Activated CD4-positive, alpha-beta T cell treated with anti-CD3 and anti-CD28 coated beads for 36 hours (primary cell): ENCODE measurements around the gene SNUPN. TPM values are rescaled to one million over a fixed set of nuclear protein-coding genes. Genes with fewer than 3 reads are reported as not detected.

ENCODE experiments used
- ATAC-seq: fragments of 200-7000 bp; cut with Tn5 transposase; one replicate; pipeline ENCODE4 v1.10.0; 2021; ENCODE audit warnings: mild to moderate bottlenecking, moderate library complexity
- CTCF ChIA-PET: fragments of 350-600 bp; sonication (Branson Sonifier 250); formaldehyde crosslinking; loops from one replicate; lab custom pipeline; 2021; ENCODE audit warnings: antibody characterized with exemption; lab: Charles Lee
- POLR2A ChIA-PET: fragments of 350-600 bp; sonication (Branson Sonifier 250); formaldehyde crosslinking; loops from one replicate; lab custom pipeline; 2021; ENCODE audit warnings: antibody characterized with exemption, inconsistent platforms; lab: Charles Lee
- DNase-seq: peaks from one replicate; pipeline ENCODE4 v3.0.0-alpha.2; 2020
- H3K27ac Mint-ChIP-seq: one replicate; pipeline ENCODE4 v1.8.0; 2021; ENCODE audit warnings: mixed read lengths
- H3K27me3 Mint-ChIP-seq: one replicate; pipeline ENCODE4 v1.8.0; 2021; ENCODE audit warnings: mixed read lengths
- H3K36me3 Mint-ChIP-seq: one replicate; pipeline ENCODE4 v1.8.0; 2021; ENCODE audit warnings: low read depth, mixed read lengths
- H3K4me1 Mint-ChIP-seq: one replicate; pipeline ENCODE4 v1.8.0; 2021; ENCODE audit warnings: mixed read lengths
- H3K4me3 Mint-ChIP-seq: one replicate; pipeline ENCODE4 v1.8.0; 2021; ENCODE audit warnings: mild to moderate bottlenecking, moderate library complexity, mixed read lengths
- H3K9me3 Mint-ChIP-seq: one replicate; pipeline ENCODE4 v1.8.0; 2021; ENCODE audit warnings: low read depth, mixed read lengths
- intact Hi-C, 2 experiments: fragments of 100-400 bp; cut with DNase I in 1 of 2; cut with micrococcal nuclease in 1 of 2; formaldehyde crosslinking; loops; one replicate each; pipeline versions ENCODE4 v1.14.2 to v1.15.1; 2022 to 2024; cut with DNase I, micrococcal nuclease
- total RNA-seq, 2 experiments: library from RNA; stranded (reverse); gene quantifications; one replicate each; pipeline ENCODE4 v1.2.3, GENCODE V29; 2021

The SNUPN gene
- total RNA-seq, 2 experiments from 2014 or later, result 37.4 to 40.3 TPM

- POLR2A ChIA-PET, result no interaction called here
These were observed 6.4 kb upstream of the SNUPN start for GRCh38 chr15:75631935-75632334.

GRCh38 chr15:75622505-75622904, 3.0 kb downstream of the SNUPN start:
- H3K36me3 Mint-ChIP-seq, result peaks cover 23% of the 10 kb centered on the region
- no peaks in the 10 kb centered on the region for H3K9me3 Mint-ChIP-seq
- DNase-seq (no peak), ATAC-seq (no peak)
- H3K27me3 Mint-ChIP-seq, result no peaks in the 10 kb centered on the region
- H3K4me1 Mint-ChIP-seq, result peaks cover 57% of the 10 kb centered on the region
- ChIA-PET POLR2A (interaction anchor here (0.7 kb wide), 1 partner anchor 32 kb away, joined by 3 read pairs; no protein-coding TSS in a partner anchor), CTCF (interaction anchor here (1.0 to 1.5 kb wide), 2 partner anchors 18 to 61 kb away, joined by 3 to 4 read pairs; partner anchors contain the start of gene IMP3)
- peak overlapping the region; percentile 90 for H3K27ac Mint-ChIP-seq
- H3K4me3 Mint-ChIP-seq, result no peak overlapping the region
- intact Hi-C loops, result loop anchor here in 1 of 2 experiments (10.0 kb wide), 2 partner anchors 1078 to 1218 kb away; partner anchors contain the start of gene ARID3B

More at GRCh38 chr15:75631935-75632334, 6.4 kb upstream of the SNUPN start:
- Mint-ChIP-seq H3K9me3 (no peaks in the 10 kb centered on the region), H3K4me1 (peaks cover 12% of the 10 kb centered on the region), H3K4me3 (no peak overlapping the region), H3K27ac (no peak overlapping the region), H3K27me3 (no peaks in the 10 kb centered on the region), H3K36me3 (peaks cover 6% of the 10 kb centered on the region)
- ATAC-seq (no peak), DNase-seq (no peak)
- CTCF ChIA-PET, result interaction anchor here (0.6 kb wide), 2 partner anchors 730 to 1054 kb away, joined by 3 to 4 read pairs; no protein-coding TSS in a partner anchor
- intact Hi-C loops, result no loop called here

GRCh38 chr15:75620841-75621391, 4.6 kb downstream of the SNUPN start:
- CTCF ChIA-PET, result interaction anchor here (0.6 to 3.3 kb wide), 6 partner anchors 9 to 61 kb away, joined by 3 to 16 read pairs (median 3); partner anchors contain the start of gene IMP3

GRCh38 chr15:75620058-75620820, 5.3 kb downstream of the SNUPN start:
- CTCF ChIA-PET, result interaction anchor here (0.6 to 3.3 kb wide), 6 partner anchors 9 to 62 kb away, joined by 3 to 16 read pairs (median 3); partner anchors contain the start of gene IMP3
- peaks cover 38% of the 10 kb centered on the region for H3K36me3 Mint-ChIP-seq
- no peak for ATAC-seq
- peaks cover 45% of the 10 kb centered on the region for H3K4me1 Mint-ChIP-seq
- POLR2A ChIA-PET, result interaction anchor here (0.8 to 1.1 kb wide), 3 partner anchors 16 to 184 kb away, joined by 3 to 7 read pairs (median 6); no protein-coding TSS in a partner anchor
- no peaks in the 10 kb centered on the region for H3K9me3 Mint-ChIP-seq
- intact Hi-C loops, result loop anchor here in 1 of 2 experiments (10.0 kb wide), 2 partner anchors 1075 to 1215 kb away; partner anchors contain the start of gene ARID3B
- DNase-seq, result no peak
- no peaks in the 10 kb centered on the region for H3K27me3 Mint-ChIP-seq
- H3K4me3 Mint-ChIP-seq, result no peak overlapping the region
- peak overlapping the region; percentile 88 for H3K27ac Mint-ChIP-seq

More at GRCh38 chr15:75620841-75621391, 4.6 kb downstream of the SNUPN start:
- peak; percentile 45 for DNase-seq
- H3K27me3 Mint-ChIP-seq, result no peaks in the 10 kb centered on the region
- peak overlapping the region; percentile 22 for H3K4me3 Mint-ChIP-seq
- H3K27ac Mint-ChIP-seq, result peak overlapping the region; percentile 88
- no peaks in the 10 kb centered on the region for H3K9me3 Mint-ChIP-seq
- H3K36me3 Mint-ChIP-seq, result peaks cover 34% of the 10 kb centered on the region
- ATAC-seq, result no peak
- POLR2A ChIA-PET, result interaction anchor here (0.8 to 1.0 kb wide), 2 partner anchors 167 to 185 kb away, joined by 6 to 7 read pairs; no protein-coding TSS in a partner anchor
- H3K4me1 Mint-ChIP-seq, result peaks cover 45% of the 10 kb centered on the region
- intact Hi-C loops, result loop anchor here in 1 of 2 experiments (10.0 kb wide), 2 partner anchors 1076 to 1216 kb away; partner anchors contain the start of gene ARID3B

- H3K27ac Mint-ChIP-seq, result no peak overlapping the region
- no peaks in the 10 kb centered on the region for H3K9me3 Mint-ChIP-seq
- no peaks in the 10 kb centered on the region for H3K27me3 Mint-ChIP-seq
- intact Hi-C loops, result no loop called here
- H3K36me3 Mint-ChIP-seq, result peaks cover 51% of the 10 kb centered on the region
- DNase-seq (no peak), ATAC-seq (no peak)
- ChIA-PET CTCF (interaction anchor here (0.6 to 1.3 kb wide), 3 partner anchors 9 to 106 kb away, joined by 3 to 5 read pairs (median 4); partner anchors contain the start of gene SNUPN), POLR2A (no interaction called here)
- H3K4me1 Mint-ChIP-seq, result peaks cover 24% of the 10 kb centered on the region
- no peak overlapping the region for H3K4me3 Mint-ChIP-seq
These were observed 8.8 kb downstream of the SNUPN start for GRCh38 chr15:75616766-75617165.

- POLR2A ChIA-PET, result interaction anchor here (0.6 to 1.0 kb wide), 2 partner anchors 19 to 33 kb away, joined by 3 to 6 read pairs; partner anchors contain the start of genes IMP3 and SNUPN
- DNase-seq (peak; percentile 40), ATAC-seq (peak; percentile 80)
- H3K9me3 Mint-ChIP-seq, result no peaks in the 10 kb centered on the region
- peaks cover 56% of the 10 kb centered on the region for H3K36me3 Mint-ChIP-seq
- H3K27me3 Mint-ChIP-seq, result no peaks in the 10 kb centered on the region
- peak overlapping the region; percentile 22 for H3K4me3 Mint-ChIP-seq
- H3K4me1 Mint-ChIP-seq, result peaks cover 40% of the 10 kb centered on the region
- CTCF ChIA-PET, result interaction anchor here (0.5 to 2.1 kb wide), 5 partner anchors 9 to 126 kb away, joined by 3 to 16 read pairs (median 5); no protein-coding TSS in a partner anchor
- intact Hi-C loops, result loop anchor here in 1 of 2 experiments (10.0 kb wide), 1 partner anchor 62 kb away; no protein-coding TSS in a partner anchor
- peak overlapping the region; percentile 88 for H3K27ac Mint-ChIP-seq
These were observed 18.5 kb downstream of the SNUPN start for GRCh38 chr15:75606711-75607699.

- intact Hi-C loops, result loop anchor here in 1 of 2 experiments (10.0 kb wide), 1 partner anchor 61 kb away; no protein-coding TSS in a partner anchor
- Mint-ChIP-seq H3K4me1 (peaks cover 40% of the 10 kb centered on the region), H3K27ac (peak overlapping the region; percentile 88), H3K36me3 (peaks cover 55% of the 10 kb centered on the region), H3K9me3 (no peaks in the 10 kb centered on the region), H3K27me3 (no peaks in the 10 kb centered on the region), H3K4me3 (no peak overlapping the region)
- POLR2A ChIA-PET, result interaction anchor here (1.0 kb wide), 1 partner anchor 34 kb away, joined by 3 read pairs; the partner anchor contains the start of gene IMP3
- CTCF ChIA-PET, result interaction anchor here (0.5 to 0.7 kb wide), 2 partner anchors 127 to 533 kb away, joined by 3 to 5 read pairs; no protein-coding TSS in a partner anchor
- DNase-seq (no peak), ATAC-seq (no peak)
These were observed 19.5 kb downstream of the SNUPN start for GRCh38 chr15:75606026-75606425.

GRCh38 chr15:75599401-75599800, 26.1 kb downstream of the SNUPN start:
- H3K9me3 Mint-ChIP-seq, result no peaks in the 10 kb centered on the region
- intact Hi-C loops, result loop anchor here in 1 of 2 experiments (5.0 kb wide), 1 partner anchor 83 kb away; no protein-coding TSS in a partner anchor
- ChIA-PET CTCF (interaction anchor here (0.6 to 1.1 kb wide), 3 partner anchors 37 to 692 kb away, joined by 3 to 4 read pairs (median 3); no protein-coding TSS in a partner anchor), POLR2A (no interaction called here)
- H3K27ac Mint-ChIP-seq, result no peak overlapping the region
- ATAC-seq (no peak), DNase-seq (no peak)
- peaks cover 25% of the 10 kb centered on the region for H3K4me1 Mint-ChIP-seq
- H3K27me3 Mint-ChIP-seq, result no peaks in the 10 kb centered on the region
- no peak overlapping the region for H3K4me3 Mint-ChIP-seq
- peaks cover 52% of the 10 kb centered on the region for H3K36me3 Mint-ChIP-seq

- Mint-ChIP-seq H3K4me1 (peaks cover 25% of the 10 kb centered on the region), H3K9me3 (no peaks in the 10 kb centered on the region), H3K27ac (peak overlapping the region; percentile 30), H3K4me3 (no peak overlapping the region), H3K27me3 (no peaks in the 10 kb centered on the region), H3K36me3 (peaks cover 55% of the 10 kb centered on the region)
- CTCF ChIA-PET, result interaction anchor here (0.7 to 2.2 kb wide), 12 partner anchors 14 to 145 kb away, joined by 3 to 15 read pairs (median 3); partner anchors contain the start of genes IMP3 and PTPN9
- intact Hi-C loops, result loop anchor here in 1 of 2 experiments (5.0 kb wide), 1 partner anchor 84 kb away; no protein-coding TSS in a partner anchor
- POLR2A ChIA-PET, result no interaction called here
- ATAC-seq (no peak), DNase-seq (no peak)
These were observed 27.2 kb downstream of the SNUPN start for GRCh38 chr15:75598361-75598760.
